Activated CD8-positive, alpha-beta memory T cell treated with anti-CD3 and anti-CD28 coated beads for 24 hours (primary cell): ENCODE data around the gene ATP10B.
"Not testable (repeated sequence)": the region's sequence is repeated elsewhere in the genome, so short reads cannot be mapped to it uniquely, and the experiment has no call there.

Experiments
- DNase-seq: peaks from one replicate; pipeline ENCODE4 v3.0.0-alpha.2; 2020

Gene ATP10B

DNA sequence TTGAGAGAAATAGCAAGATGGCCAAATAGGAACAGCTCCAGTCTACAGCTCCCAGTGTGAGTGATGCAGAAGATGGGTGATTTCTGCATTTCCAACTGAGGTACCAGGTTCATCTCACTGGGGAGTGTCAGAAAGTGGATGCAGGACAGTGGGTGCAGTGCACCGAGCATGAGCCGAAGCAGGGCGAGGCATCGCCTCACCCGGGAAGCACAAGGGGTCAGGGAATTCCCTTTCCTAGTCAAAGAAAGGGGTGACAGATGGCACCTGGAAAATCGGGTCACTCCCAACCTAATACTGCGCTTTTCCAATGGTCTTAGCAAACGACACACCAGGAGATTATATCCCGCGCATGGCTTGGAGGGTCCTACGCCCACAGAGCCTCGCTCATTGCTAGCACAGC lies 39.0 kb downstream of the ATP10B start:
- DNase-seq: not testable (repeated sequence)

- DNase-seq: no peak
Measured at GRCh38 chr5:160805376-160805775, 46.6 kb downstream of the ATP10B start.

DNA sequence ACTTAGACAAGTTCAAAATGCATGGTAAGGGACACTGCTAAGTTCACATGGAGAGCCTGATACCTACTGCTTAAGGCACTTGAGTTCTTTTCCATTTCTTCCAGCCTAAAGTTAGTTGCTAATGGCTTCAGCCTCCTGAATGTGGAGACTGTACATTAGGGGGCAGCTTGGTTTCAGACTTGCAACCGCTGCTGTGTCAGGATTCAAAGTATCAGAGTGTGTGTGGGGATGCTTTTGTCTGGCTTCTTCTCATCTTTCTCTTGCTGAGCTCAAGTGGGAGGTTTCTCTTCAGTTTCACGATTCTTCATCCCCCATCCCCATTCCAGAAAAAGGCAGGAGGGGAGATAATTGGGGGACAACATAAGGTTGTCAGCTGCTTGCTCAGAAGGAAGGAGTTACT lies 49.4 kb downstream of the ATP10B start:
- no peak for DNase-seq

DNA sequence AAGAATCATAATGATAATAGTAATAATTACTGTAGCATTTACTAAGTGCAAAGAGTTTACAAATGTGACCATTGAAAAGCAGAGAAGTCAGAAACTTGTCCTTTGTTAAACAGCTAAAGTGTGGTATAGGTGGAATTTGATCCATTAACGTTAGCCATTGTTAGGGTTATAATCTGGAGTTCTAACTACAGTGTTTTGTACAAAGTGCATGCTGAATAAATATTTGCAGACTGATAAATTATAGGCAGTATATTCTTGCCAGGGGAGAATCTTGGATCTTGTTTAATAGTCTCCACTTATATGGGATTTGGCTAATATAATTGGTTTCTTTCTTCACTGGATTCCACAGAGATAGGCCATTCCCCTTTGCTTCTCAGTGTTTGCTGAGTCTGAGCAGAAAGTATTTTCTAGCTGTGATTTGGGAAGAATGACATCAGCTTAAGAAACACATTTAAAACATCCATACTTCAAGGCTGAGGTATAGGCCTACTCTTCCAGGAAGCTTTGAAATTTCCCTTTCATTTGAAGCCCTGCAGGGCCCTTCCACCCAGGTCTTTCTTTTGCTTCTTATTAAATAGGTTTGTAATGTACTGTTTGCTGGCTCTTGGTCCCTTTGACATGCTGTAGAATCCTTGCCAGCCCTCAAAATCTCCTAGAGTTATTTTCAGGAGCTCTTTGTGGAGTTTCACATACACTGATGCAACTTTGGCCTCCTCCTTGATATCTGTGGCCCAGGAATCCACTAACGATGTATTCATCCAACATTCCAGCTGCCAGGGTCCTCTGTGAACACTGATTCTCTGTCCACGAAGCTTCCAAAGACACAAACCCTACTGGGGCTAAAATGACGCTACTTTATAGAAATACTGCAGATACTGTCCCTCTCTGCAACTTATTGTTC lies 51.4 kb downstream of the ATP10B start:
- no peak for DNase-seq

- DNase-seq: no peak
Measured at GRCh38 chr5:160799184-160799583, 52.8 kb downstream of the ATP10B start.

- DNase-seq: no peak
Measured at GRCh38 chr5:160797020-160797419, 55.0 kb downstream of the ATP10B start.

DNA sequence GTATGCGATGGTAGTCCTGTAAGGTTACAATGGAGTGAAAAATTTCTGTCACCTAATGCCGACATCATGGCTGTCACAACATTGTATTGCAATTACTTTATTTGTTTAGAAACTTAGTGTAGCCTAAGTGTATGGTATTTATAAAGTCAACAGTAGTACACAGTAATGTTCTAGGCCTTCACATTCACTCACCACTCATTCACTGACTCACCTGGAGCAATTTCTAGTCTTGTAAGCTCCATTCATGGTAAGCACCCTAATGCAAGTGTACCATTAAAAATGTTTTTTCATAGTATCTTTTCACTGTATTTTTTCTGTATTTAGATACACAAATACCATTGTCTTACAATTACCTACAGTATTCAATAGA lies 58.5 kb downstream of the ATP10B start:
- no peak for DNase-seq

DNA sequence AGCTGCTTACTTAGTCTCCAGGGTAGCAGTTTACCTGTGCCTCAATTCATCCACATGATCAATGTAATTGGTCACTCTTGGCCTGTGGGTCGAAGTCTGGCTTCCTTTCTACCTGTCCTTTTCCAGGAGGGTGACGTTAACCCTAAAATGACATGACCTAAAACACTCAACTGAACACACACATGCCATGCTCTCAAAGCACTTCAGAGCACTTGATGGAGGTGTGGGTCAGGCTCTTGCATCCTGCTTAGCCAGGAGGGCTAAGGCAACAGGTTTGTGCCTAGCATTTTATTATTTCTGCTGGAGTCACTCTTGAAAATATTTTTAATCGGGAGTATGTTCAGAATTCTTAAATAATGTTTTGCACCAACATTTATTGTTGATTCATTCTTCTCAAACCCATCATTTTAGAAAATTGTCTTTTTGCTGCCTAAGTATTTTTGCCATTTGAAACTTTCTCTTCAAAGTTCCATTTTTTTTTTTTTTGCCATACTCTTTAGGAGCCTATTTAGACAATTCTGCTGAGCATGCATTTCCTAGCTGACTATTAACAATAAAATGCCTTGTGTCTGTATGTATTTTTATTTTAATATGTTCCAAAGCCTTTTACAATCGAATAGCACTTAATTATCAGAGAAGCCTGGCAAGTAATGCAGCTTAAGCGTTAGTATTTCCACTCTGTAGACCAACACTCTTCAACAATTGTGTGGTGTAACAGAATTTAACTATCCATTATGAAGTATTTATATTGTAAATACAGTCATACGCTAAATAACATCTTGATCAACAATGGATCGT lies 59.1 kb downstream of the ATP10B start:
- DNase-seq: no peak

- DNase-seq: no peak
Measured at GRCh38 chr5:160792281-160792680, 59.7 kb downstream of the ATP10B start.

GRCh38 chr5:160789219-160789859 lies 62.7 kb downstream of the ATP10B start:
- DNase-seq: no peak

- DNase-seq: no peak
Measured at GRCh38 chr5:160788102-160788660, 63.8 kb downstream of the ATP10B start.

- DNase-seq: no peak
Measured at GRCh38 chr5:160787240-160787639, 64.8 kb downstream of the ATP10B start.

GRCh38 chr5:160774666-160775315 lies 77.2 kb downstream of the ATP10B start:
- no peak for DNase-seq

- DNase-seq: no peak
Measured at GRCh38 chr5:160773646-160774410, 78.2 kb downstream of the ATP10B start.

GRCh38 chr5:160772854-160773253 lies 79.2 kb downstream of the ATP10B start:
- no peak for DNase-seq

- no peak for DNase-seq
Measured at GRCh38 chr5:160770718-160771117, 81.3 kb downstream of the ATP10B start.

GRCh38 chr5:160769301-160769700 lies 82.7 kb downstream of the ATP10B start:
- no peak for DNase-seq

- DNase-seq: no peak
Measured at GRCh38 chr5:160767062-160767461, 84.9 kb downstream of the ATP10B start.

DNA sequence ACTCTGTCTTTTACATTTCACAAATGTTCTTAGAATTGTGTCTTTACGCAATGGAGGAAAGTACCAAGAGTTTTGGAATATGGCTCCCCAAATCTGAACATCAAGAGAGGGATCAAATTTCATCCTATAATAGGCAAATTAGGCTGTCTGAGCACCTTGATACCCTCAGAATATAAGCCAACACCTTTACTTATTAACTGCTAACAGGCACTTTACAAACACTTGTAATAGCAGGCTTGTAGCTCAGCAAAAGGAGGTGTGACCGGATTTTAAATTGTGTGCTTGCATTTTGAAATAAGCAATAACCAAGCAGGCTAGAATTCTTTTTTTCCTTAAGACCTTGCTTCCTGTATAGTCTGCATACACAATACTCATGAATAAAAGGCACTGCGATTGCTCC lies 92.0 kb downstream of the ATP10B start:
- DNase-seq: no peak

DNA sequence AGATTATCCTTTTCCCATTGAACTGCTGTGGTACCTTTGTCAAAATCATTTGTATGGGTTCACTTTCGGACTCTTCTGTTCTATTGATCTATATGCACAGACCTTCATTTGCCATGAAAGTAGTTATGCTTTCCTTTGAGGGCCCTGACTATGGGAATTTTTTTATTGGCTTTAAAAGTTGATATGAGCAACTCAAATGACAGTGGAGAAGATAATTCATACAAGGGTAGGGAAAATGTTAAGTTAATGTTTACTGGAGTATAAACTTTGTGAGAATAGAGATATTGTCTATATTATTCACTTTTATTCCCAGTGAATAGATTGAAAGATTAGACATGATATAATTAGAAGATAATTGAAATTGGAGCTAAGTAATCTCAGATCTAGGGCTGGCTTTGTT lies 94.8 kb downstream of the ATP10B start:
- no peak for DNase-seq

GRCh38 chr5:160750938-160751657 lies 100.9 kb downstream of the ATP10B start:
- DNase-seq: no peak
